ENCODE measurements around the gene ICOS. TPM values are rescaled to one million over a fixed set of nuclear protein-coding genes. Genes with fewer than 3 reads are reported as not detected.

Gene ICOS
- total and polyA plus RNA-seq, 2 of the 4 experiments (the other 2 are of a cell fraction) = not detected

- ATAC-seq (ENCODE audit: low read depth) (no peak), DNase-seq (no peak)
- Histone ChIP-seq H3K4me1 (ENCODE audit: control insufficient read depth, insufficient read depth, low read length) (no peaks in the 10 kb centered on the region), H3K27me3 (ENCODE audit: control insufficient read depth, insufficient read depth, low read length) (peaks cover 20% of the 10 kb centered on the region), H3K36me3 (ENCODE audit: control insufficient read depth, insufficient read depth, low read length) (no peaks in the 10 kb centered on the region), H3K23ac (ENCODE audit: low read depth, low read length) (no peak overlapping the region), H2BK20ac (ENCODE audit: low read depth, low read length) (no peak overlapping the region), H3K14ac (replicated peaks; ENCODE audit: low read depth, low read length) (no peak overlapping the region), H4K5ac (ENCODE audit: low read depth, low read length) (no peak overlapping the region), H3K4ac (ENCODE audit: low read depth, low read length) (no peak overlapping the region), H3K9me3 (ENCODE audit: control insufficient read depth, insufficient read depth, low read length) (no peaks in the 10 kb centered on the region), H2AK5ac (ENCODE audit: low read depth, low read length) (no peak overlapping the region), H4K8ac (ENCODE audit: low read depth in 2 of 2, low read length in 2 of 2) (no peak overlapping the region), H3K9me1 (ENCODE audit: insufficient read depth, low read length) (no peaks in the 10 kb centered on the region), H3K79me1 (ENCODE audit: low read depth in 1 of 2, low read length in 2 of 2) (no peaks in the 10 kb centered on the region), H2AFZ (replicated peaks; ENCODE audit: low read length, poor library complexity) (no peak overlapping the region), H3K4me2 (ENCODE audit: low read depth, low read length) (no peak overlapping the region), H4K91ac (ENCODE audit: insufficient read depth, low read depth, low read length) (no peak overlapping the region), H2BK15ac (ENCODE audit: low read depth, low read length) (no peak overlapping the region), H3K9ac (ENCODE audit: low read depth, low read length) (no peak overlapping the region), H3K56ac (ENCODE audit: extremely low read depth, insufficient read depth, low read length) (no peak overlapping the region), H3K4me3 (ENCODE audit: insufficient read depth, low read depth, low read length) (no peak overlapping the region), H4K20me1 (ENCODE audit: insufficient read depth, low read length) (no peaks in the 10 kb centered on the region), H2AK9ac (replicated peaks; ENCODE audit: low read depth, low read length, poor library complexity) (no peak overlapping the region), H2BK5ac (ENCODE audit: low read depth, low read length, poor library complexity, severe bottlenecking) (no peak overlapping the region), H3K18ac (ENCODE audit: low read depth, low read length) (no peak overlapping the region), H2BK120ac (ENCODE audit: low read depth, low read length) (no peak overlapping the region), H3K27ac (ENCODE audit: insufficient read depth, low read length) (no peak overlapping the region)
- dilution Hi-C loops (cut with HindIII; ENCODE audit: low sequenced_read_pairs, unreplicated experiment) = no loop called here
- POLR2A ChIA-PET (ENCODE audit: unreplicated experiment) = no interaction called here
- 100% methylated on average over 1 of the region's 3 CpGs; no CpG with 5 or more reads in 1 of the 2 experiments for WGBS, 2 experiments (ENCODE audit: extremely low coverage in 2 of 2, insufficient read length in 1 of 2)
- TF ChIP-seq FOS (IDR thresholded peaks at IDR 0.05; ENCODE audit: low read depth, low read length) (no peak), MAFK (IDR thresholded peaks at IDR 0.05; ENCODE audit: low read depth, low read length) (peak; percentile 9; the same call in 1 of the 2 replicates), BHLHE40 (IDR thresholded peaks at IDR 0.05; ENCODE audit: low read depth, low read length) (no peak), MXI1 (IDR thresholded peaks at IDR 0.05; ENCODE audit: borderline replicate concordance, low read depth, low read length) (no peak)
- CTCF ChIA-PET = no interaction called here
- intact Hi-C loops (cut with micrococcal nuclease) = no loop called here
- in situ Hi-C loops (cut with MboI; ENCODE audit: low sequenced_read_pairs) = loop anchor here (25.0 kb wide), 1 partner anchor 1332 kb away; no protein-coding TSS in a partner anchor
- no TSS peak for BruUV-seq (replicated peaks)
These were observed 17.7 kb upstream of the ICOS start for GRCh38 chr2:203918839-203919238.

Measured in IMR-90 (cell line).